NAMALWA (cell line): ENCODE measurements around the gene NHLRC4.
"Not testable (repeated sequence)": the region's sequence is repeated elsewhere in the genome, so short reads cannot be mapped to it uniquely, and the experiment has no call there.

Source experiments
- DNase-seq: peaks from one replicate; pipeline ENCODE4 v3.0.0-alpha.2; 2015; ENCODE audit warnings: low spot score

The NHLRC4 gene

DNA sequence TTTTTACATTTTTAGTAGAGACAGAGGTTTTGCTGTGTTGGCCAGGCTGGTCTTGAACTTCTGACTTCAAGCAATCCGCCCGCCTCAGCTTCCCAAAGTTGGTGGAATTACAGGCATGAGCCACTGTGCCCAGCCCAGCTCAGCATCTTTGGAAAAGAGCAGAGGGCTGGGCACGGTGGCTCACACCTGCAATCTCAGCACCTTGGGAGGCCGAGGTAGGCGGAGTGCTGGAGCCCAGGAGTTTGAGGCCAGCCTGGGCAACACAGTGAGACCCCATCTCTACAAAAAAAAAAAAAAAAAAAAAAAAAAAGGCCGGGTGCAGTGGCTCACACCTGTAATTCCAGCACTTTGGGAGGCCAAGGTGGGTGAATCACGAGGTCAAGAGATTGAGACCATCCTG is 30.9 kb downstream of the NHLRC4 start:
- DNase-seq = not testable (repeated sequence)

DNA sequence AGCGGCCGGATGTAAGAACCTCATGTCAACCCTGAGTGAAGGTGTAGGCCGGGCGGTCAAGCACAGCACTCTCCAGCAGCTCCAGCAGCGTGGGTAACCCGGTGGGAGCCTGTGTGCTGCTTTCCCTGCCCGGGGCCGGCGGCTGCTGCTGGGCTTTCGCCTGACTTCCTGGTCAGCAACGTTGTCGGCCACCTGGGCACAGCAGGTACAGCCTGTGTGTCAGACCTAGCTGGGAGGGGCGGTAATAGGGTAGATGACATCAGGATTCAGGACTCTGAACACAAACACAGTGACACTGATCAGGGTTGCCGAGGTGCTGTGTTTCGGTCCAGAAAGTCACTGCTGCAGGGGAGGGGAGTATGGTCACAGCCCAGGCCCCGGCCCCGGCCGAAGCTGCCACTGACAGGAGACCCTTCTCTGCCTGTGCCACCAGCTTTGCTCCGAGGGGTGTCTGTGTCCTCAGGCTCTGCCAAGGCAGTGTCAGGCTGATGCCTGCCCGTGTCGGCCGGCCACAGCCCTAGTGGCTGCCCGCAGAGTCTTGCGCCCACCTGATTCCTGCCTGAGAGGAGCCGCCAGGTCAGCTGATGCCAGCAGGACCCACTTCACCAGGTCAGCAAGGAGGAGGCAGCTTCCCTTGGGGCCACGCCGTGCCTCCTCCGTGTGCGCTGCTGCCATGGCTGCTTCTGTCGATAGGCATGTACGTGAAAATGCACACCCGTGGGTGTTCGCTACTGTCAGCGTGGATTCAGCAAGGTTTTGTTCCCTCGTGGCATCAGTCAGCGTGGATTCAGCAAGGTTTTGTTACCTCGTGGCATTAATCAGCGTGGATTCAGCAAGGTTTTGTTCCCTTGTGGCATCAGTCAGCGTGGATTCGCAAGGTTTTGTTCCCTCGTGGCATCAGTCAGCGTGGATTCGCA is 32.3 kb downstream of the NHLRC4 start:
- no peak for DNase-seq

DNA sequence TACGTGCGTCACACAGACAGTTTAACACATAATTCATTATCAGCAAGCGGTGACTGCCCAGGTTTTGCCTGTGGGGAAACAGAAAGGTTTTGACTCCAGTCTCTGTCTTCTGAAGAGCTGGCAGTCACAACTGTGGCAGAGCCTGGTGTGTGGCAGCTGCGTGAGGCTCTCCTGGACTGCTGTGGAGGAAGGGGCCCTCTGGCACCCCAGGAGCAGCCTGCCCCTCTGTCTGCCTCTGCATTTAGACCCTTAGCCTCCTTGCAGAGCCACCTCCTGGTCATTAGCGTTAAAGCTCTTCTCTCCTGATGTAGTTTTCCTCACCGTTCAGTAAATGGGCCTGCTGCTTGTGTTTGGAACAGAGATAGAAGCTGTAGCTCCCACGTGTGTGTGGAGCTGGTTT is 34.0 kb downstream of the NHLRC4 start:
- DNase-seq = peak; percentile 71

DNA sequence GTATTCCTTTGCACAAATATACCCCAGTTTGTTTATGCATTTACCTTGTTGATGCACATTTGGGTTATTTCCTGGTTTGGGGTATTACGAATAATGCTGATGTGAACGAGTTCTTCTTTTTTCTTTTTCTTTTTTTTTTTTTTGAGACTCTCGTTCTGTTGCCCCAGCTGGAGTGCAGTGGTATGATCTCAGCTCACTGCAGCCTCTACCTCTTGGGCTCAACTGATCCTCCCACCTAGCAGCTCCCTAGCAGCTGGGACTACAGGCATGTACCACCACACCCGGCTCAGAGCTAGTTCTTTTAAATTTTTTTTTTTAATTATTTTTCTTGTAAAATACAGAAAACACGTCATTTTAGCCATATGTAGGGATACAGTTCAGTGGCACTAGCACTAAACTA is 37.1 kb downstream of the NHLRC4 start:
- no peak for DNase-seq

DNA sequence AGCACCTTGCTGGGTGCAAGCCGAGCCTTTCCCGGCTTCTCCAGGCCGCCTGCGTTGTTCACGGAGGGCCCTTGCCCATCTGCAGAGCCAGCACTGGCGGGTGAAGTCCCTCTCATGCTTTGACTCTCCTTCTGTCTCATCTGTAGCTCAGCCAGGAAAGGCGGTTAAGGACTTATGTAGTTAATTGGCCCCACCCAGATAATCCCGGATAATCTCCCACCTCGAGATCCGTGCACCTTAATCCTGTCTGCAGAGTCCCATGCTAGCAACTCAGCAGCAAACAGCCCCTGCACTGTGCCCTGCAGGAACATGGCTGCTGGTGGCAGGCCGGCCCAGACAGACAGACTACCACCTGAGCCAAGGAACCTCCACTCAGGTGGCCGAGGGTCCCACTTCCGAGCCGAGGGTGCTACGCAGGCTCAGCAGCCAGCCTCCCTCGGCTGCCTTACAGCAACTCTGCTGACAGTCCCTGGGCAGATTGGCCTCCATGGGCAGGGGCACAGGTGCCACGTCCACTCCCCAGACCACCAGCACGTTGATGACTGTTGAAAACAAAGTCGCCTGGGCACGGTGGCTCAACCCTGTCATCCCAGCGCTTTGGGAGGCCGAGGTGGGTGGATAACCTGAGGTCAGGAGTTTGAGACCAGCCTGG is 40.0 kb downstream of the NHLRC4 start:
- DNase-seq = no peak

DNA sequence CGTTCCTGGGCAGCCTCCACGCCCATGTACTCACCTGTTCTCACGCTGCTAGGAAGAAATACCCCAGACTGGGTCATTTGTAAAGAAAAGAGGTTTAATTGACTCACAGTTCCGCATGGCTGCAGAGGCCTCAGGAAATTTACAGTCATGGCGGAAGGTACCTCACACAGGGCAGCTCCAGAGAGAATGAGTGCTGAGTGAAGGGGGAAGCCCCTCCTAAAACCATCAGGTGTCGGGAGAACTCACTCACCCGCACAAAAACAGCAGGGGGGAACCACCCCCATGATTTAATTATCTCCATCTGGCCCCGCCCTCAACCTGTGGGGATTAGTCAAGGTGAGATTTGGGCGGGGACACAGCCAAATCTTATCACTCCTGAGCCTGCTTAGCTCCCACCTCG is 41.2 kb downstream of the NHLRC4 start:
- no peak for DNase-seq

DNA sequence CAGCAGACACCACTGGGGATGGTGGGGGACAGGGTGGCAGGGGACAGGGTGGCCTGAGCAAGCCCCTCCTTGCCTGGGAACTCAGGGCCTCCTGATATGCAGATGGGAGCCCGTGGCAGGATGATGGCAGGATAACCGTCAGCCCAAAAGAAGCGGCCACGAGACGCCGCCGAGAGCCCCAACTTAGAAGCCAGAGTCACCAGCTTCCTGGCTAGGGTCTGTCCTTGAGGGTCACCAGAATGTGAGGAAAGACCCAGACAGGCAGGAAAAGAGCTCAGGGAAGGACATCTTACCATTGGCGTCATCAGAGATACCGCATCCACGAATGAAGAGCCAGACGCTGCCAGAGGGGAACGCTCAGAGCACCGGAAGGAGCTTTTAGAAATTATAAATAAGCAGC is 42.5 kb downstream of the NHLRC4 start:
- no peak for DNase-seq

DNA sequence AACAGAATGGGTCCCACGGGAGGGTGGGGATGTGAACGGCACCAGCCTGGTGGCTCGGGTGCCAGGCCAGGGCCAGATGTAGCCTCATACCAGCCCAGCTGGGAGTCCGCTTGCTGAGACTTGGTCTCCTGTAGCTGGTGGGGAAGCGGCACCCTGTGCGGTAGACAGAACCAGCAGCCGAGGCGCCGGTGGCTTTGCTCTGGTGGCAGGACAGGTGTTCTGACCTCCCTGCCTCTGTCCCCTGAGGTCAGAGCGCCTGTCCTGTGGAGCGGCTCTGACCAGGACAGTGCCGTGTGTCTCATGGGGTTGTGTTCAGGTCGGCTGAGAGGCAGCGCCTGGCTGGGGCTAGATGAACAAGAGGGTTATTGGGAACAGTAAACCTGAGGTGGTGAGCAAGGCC is 43.2 kb downstream of the NHLRC4 start:
- no peak for DNase-seq

DNA sequence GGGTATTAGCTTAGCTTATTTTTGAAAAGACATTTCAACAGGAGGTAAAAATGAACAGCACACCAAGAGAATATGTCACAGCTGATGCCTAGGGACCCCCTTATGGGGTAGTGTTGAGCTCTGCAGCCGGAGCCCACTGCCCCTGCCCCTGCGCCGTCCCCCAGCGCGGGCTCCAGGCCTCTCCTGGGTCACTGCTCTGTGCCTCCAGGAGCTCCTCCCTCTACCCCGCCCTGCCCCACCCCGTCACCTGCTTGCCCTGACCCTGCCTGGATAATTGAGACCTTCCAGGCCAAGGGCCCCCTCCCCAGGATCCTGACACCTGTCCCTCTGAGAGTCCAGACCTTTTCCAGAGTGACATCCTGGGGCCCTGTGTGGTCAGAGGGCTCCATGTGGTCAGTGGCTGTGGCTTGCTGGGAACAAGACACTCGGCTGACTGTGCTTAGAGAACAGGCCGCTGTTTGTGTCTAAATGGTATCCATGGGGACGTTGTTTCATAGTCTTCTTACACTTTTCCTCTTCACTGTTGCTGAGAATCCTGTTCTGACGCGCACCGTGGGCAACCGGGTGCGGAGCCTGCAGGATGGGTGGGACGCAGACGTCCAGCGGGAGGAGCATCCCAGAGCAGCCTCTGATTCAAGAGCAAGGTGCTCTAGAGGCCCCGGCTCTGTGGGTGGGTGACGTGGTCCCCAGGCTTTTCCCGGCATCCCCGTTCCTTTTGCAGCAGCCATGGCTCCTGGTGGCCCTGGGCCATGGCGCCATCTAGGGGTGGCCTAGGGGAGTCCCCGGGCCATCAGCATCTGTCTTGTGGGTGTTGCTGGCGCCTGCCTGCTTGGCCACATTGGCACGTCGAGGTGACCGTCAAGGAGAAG is 43.9 kb downstream of the NHLRC4 start:
- no peak for DNase-seq

DNA sequence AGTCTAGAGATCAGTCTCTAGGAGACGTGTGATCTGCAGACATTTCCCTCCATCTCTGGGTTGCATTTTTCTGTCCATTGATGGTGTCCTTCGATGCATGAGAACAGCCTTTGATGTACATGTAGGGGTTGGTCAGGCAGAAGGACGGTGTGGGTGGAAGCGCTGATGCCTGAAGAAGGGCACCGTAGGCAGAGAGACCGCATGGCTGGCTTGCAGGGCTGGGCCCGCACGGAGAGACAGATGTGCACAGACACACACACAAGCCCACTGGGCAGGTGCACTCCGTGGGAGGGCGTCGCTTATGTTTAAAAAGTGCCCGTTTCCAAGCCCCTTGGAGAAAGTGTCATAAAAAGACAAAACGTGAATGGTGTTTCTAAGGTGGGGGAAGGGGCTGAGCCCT is 48.3 kb downstream of the NHLRC4 start:
- DNase-seq = no peak

DNA sequence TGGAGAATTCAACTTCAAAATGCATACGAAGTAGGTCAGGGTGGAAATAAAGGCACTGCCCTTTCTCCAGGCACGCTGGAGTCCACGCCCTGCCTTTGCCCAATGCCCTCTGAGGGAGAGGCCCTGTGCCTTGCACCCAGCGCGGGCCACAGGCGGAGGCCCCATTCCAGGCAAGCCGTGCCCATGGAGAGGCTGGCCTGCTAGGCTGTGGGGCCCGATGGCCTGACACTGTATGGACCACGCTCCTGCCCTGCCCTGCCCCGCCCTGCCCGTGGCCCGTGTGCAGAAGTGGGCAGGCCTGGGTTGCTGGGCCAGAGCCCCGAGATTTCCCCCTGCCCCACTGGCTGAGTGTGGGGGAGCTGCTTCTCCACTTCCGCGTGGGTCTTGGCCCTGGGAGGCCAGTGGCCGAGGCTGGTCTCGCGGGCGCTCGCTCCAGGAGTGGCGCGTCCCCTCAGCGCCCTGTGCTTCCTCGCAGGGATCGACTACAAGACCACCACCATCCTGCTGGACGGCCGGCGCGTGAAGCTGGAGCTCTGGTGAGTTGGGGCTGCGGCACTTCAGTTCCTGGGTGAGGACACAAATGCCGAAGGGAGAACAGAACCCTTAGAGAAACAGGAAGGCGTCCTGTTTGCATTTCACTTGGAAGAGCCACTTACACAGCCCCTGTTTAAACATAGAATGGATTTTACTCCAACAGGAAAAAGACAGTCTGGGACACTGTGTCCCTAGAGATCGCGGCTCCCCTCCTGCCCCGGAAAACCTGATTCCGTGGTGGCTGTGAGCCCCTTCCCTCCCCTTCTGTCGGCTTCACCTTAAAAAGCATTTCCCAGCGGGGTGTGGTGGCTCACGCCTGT is 50.2 kb downstream of the NHLRC4 start:
- no peak for DNase-seq

DNA sequence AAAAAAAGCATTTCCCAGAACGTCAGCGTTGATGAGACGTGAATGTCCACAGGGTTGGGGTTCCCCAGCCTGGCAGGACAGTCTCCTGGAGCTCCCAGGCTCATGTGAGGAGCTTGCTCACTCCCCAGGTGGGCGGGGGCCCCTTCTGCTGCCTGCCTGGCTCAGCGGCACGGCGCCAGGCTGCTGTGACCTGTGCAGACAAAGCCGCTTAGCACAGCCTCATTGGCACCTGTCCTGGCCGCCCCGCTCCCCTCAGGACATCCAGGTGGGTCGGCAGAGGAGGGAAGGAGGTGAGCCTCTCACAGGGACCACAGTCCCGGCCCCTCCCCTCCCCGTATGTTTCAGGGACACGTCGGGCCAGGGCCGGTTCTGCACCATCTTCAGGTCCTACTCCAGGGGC is 51.0 kb downstream of the NHLRC4 start:
- no peak for DNase-seq
